Measurements from ENCODE around the gene RPS10.
A peak's percentile ranks its signal among the peaks of the same experiment; 100 is the strongest.
"Not testable (repeated sequence)": the region's sequence is repeated elsewhere in the genome, so short reads cannot be mapped to it uniquely, and the experiment has no call there.

Gene RPS10

GRCh38 chr6:34412016-34412415 lies 13.9 kb downstream of the RPS10 start:
- DNase-seq, result no peak
- in situ Hi-C loops (cut with MboI; ENCODE audit: low pct_unique_long_range_greater_than_20kb, low sequenced_read_pairs), result loop anchor here (25.0 kb wide), 1 partner anchor 175 kb away; the partner anchor contains the start of genes HMGA1 and SMIM29

- DNase-seq, result not testable (repeated sequence)
- in situ Hi-C loops (cut with MboI; ENCODE audit: low pct_unique_long_range_greater_than_20kb, low sequenced_read_pairs), result loop anchor here (25.0 kb wide), 1 partner anchor 171 kb away; the partner anchor contains the start of genes HMGA1 and SMIM29
Observed at GRCh38 chr6:34407915-34408314, 18.0 kb downstream of the RPS10 start.

- DNase-seq, result no peak
- in situ Hi-C loops (cut with MboI; ENCODE audit: low pct_unique_long_range_greater_than_20kb, low sequenced_read_pairs), result no loop called here
Observed at GRCh38 chr6:34396518-34396917, 29.4 kb downstream of the RPS10 start.

GRCh38 chr6:34393966-34394305 lies 31.9 kb downstream of the RPS10 start:
- in situ Hi-C loops (cut with MboI; ENCODE audit: low pct_unique_long_range_greater_than_20kb, low sequenced_read_pairs), result no loop called here
- DNase-seq, result no peak

- in situ Hi-C loops (cut with MboI; ENCODE audit: low pct_unique_long_range_greater_than_20kb, low sequenced_read_pairs), result no loop called here
- DNase-seq, result peak; percentile 78
Observed at GRCh38 chr6:34393191-34393965, 32.5 kb downstream of the RPS10 start.

- in situ Hi-C loops (cut with MboI; ENCODE audit: low pct_unique_long_range_greater_than_20kb, low sequenced_read_pairs), result no loop called here
- DNase-seq, result peak; percentile 98
Observed at GRCh38 chr6:34392497-34393190, 33.2 kb downstream of the RPS10 start, which contains the start of gene NUDT3. Gene NUDT3, minus strand, starts transcription at chr6:34392669. Its CDS starts 307 bp downstream, at chr6:34392362.

- peak; percentile 77 for DNase-seq
- in situ Hi-C loops (cut with MboI; ENCODE audit: low pct_unique_long_range_greater_than_20kb, low sequenced_read_pairs), result no loop called here
Observed at GRCh38 chr6:34391786-34392496, 33.9 kb downstream of the RPS10 start.

- in situ Hi-C loops (cut with MboI; ENCODE audit: low pct_unique_long_range_greater_than_20kb, low sequenced_read_pairs), result no loop called here
- no peak for DNase-seq
Observed at GRCh38 chr6:34391473-34391785, 34.4 kb downstream of the RPS10 start.

GRCh38 chr6:34390531-34391472 lies 35.1 kb downstream of the RPS10 start:
- in situ Hi-C loops (cut with MboI; ENCODE audit: low pct_unique_long_range_greater_than_20kb, low sequenced_read_pairs), result no loop called here
- DNase-seq, result peak; percentile 61

- in situ Hi-C loops (cut with MboI; ENCODE audit: low pct_unique_long_range_greater_than_20kb, low sequenced_read_pairs), result no loop called here
- peak; percentile 74 for DNase-seq
Observed at GRCh38 chr6:34389034-34389433, 36.8 kb downstream of the RPS10 start.

- in situ Hi-C loops (cut with MboI; ENCODE audit: low pct_unique_long_range_greater_than_20kb, low sequenced_read_pairs), result no loop called here
- no peak for DNase-seq
Observed at GRCh38 chr6:34388421-34388820, 37.4 kb downstream of the RPS10 start.

GRCh38 chr6:34386316-34387137 lies 39.3 kb downstream of the RPS10 start:
- DNase-seq, result no peak
- in situ Hi-C loops (cut with MboI; ENCODE audit: low pct_unique_long_range_greater_than_20kb, low sequenced_read_pairs), result no loop called here

- DNase-seq, result no peak
- in situ Hi-C loops (cut with MboI; ENCODE audit: low pct_unique_long_range_greater_than_20kb, low sequenced_read_pairs), result no loop called here
Observed at GRCh38 chr6:34385793-34386195, 40.1 kb downstream of the RPS10 start.

GRCh38 chr6:34384321-34385153 lies 41.3 kb downstream of the RPS10 start:
- in situ Hi-C loops (cut with MboI; ENCODE audit: low pct_unique_long_range_greater_than_20kb, low sequenced_read_pairs), result no loop called here
- no peak for DNase-seq

GRCh38 chr6:34383656-34384320 lies 42.1 kb downstream of the RPS10 start:
- in situ Hi-C loops (cut with MboI; ENCODE audit: low pct_unique_long_range_greater_than_20kb, low sequenced_read_pairs), result no loop called here
- DNase-seq, result no peak

GRCh38 chr6:34383161-34383631 lies 42.7 kb downstream of the RPS10 start:
- peak; percentile 58 for DNase-seq
- in situ Hi-C loops (cut with MboI; ENCODE audit: low pct_unique_long_range_greater_than_20kb, low sequenced_read_pairs), result no loop called here

- no peak for DNase-seq
- in situ Hi-C loops (cut with MboI; ENCODE audit: low pct_unique_long_range_greater_than_20kb, low sequenced_read_pairs), result no loop called here
Observed at GRCh38 chr6:34381081-34381480, 44.8 kb downstream of the RPS10 start.
